Suppressor macrophage treated with lipopolysaccharide for 1 hour (primary cell): ENCODE data around the gene TWIST2.
A peak's percentile ranks its signal among the peaks of the same experiment; 100 is the strongest.

Source experiments
- DNase-seq, 3 donors: peaks; one replicate each; pipeline ENCODE4 v3.0.0-alpha.2; 2020 to 2022

Gene TWIST2

DNA sequence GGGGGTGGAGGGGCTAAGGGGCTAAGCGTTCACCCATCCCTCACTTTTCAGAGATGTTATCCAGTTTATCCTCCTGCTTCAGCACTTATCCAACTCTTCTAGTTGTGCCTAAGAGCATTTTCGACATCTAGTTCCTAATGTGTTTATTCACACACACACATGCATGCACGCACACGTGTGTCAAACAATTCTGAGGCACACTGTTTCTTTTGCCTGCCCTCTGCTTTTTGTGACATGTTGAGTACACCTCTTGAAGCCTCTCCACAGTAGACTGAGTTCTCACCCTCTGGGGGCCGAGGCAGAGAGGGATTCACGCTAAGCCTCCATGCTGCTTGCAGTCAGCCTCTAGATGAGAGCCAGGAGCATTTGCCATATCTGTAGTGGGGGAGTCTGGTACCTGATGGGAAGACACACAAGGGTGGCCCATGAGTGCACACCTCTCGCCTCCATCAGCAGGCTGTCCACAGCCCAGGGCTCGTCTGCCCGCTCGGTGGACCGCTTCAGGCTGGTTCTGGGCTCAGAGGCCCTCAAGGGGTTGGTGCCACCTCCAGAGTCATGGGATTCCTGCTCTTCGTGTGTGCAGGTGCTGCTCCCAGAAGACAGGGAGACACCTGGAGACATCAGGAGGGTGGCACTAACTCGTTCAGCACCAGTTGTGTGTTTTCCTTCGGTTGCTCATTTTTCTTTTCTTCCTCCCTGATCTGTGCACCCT lies 11.9 kb downstream of the TWIST2 start:
- DNase-seq, result no peak

DNA sequence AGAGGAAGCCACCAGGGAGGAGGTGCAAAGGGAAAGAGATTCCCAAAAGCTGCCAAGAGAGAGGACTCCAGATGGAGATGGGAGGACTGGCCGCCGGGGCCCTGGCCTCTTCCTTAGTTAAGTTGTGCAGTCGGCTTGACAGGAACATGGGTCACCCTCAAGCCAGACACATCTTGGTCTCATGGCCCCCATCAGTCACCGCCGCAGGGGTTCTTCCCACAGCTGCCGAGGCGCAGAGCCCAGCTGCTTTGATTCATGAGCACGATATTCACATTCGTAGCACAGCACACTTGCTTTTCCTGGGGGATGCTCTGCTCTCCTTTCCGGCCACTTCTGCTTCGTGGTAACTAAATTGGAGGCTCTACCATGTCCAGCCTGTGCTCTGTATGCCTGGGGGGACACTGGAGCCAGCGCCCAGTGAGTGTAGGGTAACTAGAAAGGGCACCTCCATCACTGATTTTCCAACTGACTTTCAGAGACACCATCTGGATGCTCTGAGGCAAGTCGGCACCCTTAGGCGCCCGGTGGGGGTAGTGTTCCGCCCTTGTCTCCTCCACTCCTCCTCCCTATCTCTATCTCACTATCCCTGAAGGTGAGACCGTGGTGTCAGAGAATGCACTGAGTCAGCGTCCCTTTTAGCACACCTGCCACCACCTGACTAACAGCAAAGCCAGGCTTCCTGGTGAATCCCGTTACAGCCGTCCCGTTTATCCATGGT lies 13.3 kb downstream of the TWIST2 start:
- no peak for DNase-seq

DNA sequence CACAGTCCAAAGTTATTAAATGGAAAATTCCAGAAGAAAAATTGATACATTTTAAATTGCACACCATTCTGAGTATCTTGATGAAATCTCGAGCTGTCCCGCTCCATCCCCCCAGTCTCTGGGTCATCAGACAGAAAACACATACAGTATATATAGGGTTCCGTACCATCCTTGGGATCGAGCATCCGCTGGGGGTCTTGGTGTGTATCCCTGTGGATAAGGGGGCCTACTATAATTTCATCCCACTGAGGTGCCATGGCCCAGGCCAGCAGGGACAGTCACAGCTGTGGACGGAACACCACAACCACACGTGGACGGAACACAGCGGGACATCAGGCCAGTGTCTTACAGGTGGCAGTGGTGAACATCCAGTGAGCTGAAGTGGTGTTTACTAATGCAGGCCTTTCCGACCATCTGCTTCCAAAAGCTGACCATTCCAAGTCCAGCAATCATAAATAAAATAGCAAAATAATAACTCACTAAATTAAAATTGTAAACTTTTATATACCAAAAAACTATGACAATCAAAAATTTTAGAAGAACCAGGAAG lies 14.0 kb downstream of the TWIST2 start:
- no peak for DNase-seq

DNA sequence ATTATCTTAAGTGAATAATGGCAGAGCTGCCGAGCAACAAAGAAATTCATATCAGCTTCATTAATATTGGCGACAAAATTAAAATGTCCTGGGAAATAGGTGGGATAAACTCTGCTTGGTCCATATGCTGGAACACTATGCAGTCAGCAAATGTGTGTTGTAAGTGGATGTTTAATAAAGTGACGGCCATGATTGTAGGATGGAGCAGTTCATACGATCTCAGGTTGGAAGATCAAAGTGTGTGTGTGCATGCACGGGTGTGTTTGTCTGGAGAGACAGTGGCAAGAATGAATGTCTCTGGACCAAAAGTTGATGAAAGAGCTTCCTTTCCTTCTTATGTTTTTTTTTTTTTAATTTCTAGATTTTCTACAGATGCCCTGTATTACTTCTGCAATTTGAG lies 14.8 kb downstream of the TWIST2 start:
- no peak for DNase-seq

DNA sequence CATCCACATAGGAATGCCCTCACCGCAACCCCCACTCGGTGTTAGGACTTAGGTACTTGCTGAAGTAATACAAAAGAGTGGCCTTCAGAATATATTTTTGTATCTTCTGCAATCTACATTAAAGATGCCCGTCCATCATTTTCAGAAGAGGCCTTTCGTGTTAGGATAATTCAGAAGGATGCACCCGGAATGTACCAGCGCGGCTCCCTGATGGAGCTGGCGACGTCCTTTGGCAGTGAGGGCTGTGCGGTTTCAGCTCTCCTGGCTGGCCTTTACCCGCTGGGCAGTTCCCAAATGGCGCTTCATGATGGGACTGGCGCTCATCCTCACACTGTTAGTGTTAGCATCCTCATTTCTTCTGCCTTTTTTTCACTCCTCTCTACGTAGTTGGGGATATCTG lies 15.3 kb downstream of the TWIST2 start:
- no peak for DNase-seq

DNA sequence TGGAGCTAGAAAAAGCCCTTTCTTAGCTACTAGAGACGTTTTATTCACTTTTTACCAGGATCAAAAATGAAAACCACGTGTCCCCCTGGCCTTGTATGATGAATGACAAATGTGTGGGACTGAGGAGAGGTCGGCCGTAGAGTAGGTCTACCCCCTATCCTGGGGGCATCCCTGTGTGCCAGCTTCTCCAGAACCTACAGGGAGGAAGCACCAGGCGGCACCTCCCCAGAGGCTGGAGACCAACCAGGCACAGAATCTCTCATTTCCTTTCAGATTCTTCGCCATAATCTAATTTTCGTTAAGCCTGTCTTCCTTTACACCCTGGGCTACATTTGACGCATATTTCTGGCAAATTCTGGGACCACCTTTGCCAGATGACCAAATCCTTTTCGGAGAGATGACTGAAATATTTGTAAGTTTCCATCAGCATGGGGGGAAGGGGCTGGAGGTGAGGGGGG lies 15.9 kb downstream of the TWIST2 start:
- no peak for DNase-seq

DNA sequence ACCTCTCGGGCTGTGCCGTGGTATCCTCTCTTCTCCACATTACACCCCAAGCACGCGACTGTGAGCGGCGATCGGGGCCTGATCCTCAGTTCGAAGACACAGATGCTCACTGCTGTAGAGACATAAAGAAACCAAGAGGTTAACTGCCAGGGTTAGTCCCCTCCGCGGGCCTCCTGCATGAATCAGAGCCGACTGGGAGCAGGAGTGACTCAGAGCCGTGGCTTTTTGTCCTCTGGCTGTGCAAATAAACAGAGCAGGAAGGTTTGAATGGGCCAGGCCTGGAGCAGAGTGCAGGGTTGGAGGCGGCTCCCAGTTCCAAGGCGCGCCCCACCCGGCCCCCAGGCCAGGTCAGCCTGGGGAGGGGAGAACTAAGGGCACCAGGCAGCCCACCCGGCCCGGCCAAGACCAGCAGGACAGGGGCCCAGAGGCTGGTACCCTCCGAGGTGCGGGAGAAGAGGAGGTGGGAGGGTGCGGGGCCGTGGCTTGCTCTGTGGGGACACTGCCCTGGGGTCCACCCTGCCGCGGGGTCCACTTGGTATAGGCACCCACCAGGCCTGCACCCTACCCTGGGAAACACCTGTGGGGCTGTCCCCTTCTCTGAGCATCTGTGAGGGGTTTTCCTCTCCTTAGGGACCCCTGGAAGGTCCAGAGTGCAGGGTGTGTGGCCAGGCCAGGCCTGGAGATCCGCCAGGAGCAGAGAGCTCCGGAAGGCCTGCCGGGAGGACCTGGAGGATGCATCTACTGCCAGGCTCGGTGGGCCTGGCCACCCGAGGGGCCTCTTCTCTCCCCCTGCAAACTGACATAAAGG lies 16.5 kb downstream of the TWIST2 start:
- peak in 2 of 3 donors; percentile 34 to 40 for DNase-seq

DNA sequence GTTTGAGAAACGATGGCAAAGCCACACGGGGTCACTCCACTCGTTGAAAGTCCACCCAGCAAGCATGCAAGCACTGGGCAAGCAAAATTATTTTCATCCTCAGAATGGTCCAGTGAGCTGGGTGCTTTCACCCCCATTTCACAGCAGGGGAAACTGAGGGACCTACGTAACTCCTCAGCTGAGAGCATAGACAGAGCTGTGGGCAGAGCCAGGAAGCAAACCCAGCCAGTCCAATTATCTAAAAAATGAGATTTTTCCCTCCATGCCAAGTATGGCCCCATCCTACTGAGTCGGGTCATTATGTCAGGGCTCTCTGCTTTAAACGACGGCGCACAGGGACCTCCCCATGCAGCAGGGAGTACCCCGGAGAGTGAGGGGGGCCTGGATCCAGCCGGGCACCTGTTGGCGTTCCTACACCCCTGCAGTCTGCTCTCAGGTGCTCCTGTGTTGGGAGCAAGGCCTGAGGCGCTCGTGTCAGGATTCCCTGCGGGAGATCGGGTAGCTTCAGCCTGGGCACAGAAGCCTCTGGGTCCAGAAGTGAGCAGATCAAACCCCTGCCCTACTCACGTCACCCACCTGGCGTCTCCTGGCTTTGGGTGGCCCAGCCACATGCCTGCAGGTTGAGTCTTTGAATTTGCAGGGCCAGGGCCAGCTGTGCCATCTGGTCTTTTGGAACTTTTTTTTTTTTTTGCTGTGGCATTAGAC lies 17.3 kb downstream of the TWIST2 start:
- no peak for DNase-seq

DNA sequence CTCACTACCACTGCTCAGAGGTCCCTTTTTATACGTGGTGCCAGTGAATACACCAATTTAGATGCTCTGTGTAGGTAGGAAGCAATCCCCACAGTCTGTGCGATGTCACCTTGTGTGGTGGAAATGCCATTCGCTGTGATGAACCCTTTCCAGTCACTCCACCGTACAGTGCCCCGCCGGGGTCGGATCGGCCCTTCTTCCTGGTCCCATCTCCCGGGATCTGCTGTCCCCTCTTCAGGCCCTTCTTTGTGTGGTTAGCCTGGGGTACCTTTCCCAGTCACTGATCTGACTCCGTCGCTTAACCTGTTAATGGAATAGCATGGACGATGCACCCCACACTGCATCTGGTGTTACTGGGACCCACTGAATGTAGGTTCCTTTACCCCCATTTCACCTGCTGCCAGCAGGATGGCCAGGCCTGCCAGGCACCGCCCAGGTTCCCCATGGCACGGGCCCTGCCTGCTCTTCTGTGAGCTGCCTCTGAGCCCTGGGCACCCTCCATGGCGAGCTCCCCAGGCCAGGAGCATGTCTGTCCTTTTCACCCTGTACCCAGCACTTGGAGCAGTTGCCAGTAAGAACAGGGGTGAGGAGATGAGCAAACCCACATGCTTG lies 18.0 kb downstream of the TWIST2 start:
- no peak for DNase-seq

DNA sequence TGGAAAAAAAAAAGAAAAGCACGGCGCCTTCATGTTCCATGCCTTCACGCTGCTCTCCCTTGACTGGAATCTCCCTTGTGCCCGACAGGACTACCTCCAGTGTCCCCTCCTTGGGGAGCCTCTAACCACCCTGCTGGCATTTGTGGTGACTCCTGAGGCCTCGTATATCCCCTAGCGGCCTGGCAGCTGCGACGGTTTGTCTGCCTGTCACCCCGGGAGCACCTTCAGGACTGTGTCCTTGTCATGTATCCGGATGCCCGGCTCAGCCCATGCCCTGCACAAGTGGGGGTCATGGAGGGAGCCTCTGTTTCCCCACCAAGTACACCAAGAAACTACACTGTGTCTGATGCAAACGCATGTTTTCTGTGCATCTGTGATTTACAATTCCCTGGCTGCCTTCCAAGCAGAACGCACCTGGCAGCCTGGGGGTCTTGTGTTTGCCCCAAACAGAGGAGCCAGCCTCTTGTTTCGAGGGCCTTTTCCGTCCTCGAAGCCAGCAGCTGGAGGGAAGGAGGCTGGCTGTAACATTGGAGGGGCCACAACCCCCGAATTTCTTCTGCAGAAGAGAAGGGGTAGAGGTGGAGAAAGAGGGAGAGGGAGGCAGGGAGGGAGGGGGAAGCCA lies 18.9 kb downstream of the TWIST2 start:
- DNase-seq, result no peak

DNA sequence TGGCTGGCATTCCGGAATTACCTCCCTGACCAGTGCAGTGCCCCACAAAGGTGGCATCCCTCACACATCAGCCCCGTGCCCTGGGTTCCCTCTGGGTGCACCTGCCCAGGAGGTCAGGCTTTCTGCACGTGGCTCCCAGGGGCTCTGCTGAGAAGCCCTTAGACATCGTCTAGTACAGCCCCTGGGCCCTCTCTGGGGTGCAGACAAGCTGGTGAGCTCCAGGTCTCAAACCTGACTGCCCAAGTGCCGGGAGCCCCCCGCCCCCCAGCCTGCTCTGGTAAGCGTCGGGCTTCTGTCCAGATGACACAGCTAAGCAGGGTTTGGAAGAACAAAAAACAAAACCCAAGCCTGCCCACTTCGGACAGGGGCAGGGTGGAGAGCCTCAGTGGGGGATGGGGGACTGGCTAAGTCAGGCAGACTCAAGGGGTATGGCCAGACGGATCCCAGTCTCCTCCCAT lies 20.2 kb downstream of the TWIST2 start:
- DNase-seq, result no peak

DNA sequence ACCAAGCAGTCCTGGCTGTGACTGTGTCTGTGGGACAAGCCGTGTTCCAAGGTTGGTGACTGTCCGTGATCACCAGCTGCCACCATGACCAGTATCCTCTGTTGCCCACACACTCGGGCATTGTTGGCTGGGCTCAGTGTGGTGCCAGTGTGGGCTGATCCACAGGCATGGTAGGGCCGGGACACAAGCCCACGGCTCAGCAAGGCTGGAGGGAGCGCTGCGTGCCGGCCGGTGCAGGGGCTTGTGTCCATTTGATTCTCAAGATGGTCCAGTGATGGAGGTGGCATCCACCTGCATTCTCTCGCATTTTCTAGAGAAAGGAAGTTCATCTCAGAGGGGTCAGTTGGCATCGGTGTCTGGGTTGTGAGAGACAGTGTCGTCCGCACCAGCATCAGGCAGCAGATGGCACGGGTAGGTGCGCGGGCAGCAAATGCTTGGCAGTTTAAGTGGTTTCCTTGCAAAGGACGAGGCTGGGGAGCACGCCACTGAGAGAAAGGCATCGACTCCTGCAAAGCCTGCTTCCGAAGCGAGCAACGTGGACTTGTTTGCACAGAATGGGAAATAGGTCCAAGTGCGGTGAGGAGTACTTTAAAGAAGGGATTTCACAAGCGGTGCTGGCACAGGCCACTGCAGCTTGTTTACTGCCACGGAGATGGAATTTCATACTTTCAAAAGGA lies 20.9 kb downstream of the TWIST2 start:
- DNase-seq, result no peak

DNA sequence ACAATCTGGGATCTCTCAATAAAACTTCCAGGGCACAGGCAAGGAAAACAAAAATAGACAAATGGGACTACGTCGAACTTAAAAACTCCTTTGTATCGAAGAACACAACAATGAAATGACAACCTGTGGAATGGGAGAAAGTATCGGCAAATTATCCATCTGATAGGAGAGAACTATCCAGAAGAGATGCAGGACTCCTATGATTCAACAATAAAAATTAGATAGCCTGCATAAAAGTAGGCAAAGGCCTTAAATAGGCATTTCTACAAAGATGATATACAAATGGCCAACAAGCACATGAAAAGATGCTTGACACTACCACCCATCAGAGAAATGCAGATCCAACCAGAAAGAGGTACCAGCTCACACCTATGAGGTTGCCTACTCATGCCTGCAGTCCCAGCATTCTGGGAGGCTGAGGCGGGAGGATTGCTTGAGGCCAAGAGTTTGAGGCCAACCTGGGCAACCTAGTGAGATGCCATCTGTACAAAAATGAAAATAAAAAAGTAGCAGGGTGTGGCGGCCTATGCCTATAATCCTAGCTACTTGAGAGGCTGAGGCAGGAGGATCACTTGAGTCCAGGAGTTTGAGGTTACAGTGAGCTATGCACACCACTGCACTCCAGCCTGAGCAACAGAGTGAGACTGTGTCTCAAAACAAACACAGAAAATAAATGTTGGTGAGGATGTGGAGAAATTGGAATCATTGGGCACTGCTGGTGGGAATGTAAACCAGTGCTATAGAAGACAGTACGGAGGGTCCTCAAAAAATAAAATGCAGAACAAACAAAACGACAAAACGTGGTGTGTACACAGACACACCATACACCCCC lies 21.6 kb downstream of the TWIST2 start:
- DNase-seq, result no peak

DNA sequence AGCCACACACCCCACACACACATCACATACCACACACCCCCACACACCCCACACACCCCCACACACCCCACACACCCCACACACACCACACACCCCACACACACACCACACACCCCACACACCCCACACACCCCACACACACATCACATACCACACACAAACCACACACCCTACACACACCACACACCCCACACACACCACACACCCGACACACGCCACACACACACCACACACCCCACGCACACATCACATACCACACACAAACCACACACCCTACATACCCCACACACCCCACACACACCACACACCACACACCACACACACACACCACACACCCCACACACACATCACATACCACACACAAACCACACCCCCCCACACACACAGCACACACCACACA lies 22.4 kb downstream of the TWIST2 start:
- DNase-seq, result no peak

DNA sequence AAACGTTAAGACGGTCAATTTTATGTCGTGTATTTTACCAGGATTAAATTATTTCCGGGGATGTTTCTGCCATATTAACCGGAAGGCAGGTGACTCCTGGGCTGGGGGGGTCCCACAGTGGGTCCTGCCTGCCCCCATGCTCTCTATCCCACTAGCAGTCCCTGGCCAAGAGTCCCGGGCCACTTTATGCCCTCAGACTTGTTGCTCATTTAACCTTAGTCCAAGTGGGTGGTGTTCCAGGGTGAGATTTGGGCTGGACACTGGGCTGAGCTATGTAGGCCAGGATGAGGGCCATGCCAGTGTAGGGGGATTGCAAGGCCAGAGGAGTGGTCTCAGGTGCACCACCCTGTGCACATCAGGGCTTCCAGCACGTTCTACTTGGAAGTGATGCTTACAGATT lies 24.1 kb downstream of the TWIST2 start:
- DNase-seq, result no peak

DNA sequence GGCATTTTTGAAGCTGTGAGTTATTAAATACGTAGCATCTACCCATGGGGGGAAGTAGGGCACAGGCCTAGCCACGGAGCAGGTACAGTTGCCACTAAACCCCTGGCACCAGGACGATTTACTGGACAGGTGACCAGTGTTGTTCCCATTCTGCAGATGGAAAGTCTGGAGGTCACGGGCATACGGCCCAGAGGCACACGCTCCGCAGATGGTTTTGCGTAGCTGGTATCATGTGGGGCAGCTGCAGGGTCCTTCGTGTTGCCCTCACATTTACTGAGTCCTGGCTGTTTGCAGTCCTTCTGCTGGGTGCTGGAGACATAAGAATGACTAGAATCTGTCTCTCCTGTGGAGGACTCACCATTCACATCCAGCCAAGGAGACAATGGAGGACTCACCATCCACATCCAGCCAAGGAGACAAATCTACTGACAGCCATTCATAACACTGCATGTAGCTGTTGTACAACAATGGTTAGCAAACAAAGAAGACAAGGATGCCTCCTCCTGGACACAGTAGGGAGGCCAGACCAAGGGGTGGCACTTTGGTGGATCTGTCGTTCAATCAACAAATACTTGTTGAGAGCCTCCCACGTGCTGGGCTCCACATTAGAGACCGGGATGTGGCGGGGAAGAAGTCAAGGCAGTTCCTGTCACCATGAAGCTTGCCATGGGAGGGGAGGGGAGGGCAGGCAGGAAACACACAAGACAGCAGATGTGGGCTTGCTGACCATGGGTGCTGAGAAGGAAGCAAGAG lies 24.9 kb downstream of the TWIST2 start:
- no peak for DNase-seq

DNA sequence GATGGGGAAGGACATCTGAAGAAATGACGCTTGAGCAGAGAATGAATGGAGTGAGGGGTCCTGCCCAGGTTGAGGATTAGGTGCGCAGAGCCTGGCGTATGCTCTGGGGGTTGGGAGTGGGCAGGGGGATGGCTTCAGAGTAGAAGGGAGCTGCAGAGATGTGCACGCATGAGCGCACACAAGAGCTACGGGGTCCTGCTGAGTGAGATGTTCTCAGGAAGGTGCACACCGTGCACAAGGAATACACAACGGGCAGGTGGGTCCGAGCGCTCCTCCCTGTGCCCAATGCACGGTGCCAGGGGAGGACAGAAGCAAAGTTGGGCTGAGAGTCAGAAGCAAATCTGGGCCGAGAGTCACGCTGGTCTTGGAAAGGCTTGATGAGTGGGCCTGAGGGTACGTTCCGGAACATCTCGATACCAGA lies 25.5 kb downstream of the TWIST2 start:
- no peak for DNase-seq

DNA sequence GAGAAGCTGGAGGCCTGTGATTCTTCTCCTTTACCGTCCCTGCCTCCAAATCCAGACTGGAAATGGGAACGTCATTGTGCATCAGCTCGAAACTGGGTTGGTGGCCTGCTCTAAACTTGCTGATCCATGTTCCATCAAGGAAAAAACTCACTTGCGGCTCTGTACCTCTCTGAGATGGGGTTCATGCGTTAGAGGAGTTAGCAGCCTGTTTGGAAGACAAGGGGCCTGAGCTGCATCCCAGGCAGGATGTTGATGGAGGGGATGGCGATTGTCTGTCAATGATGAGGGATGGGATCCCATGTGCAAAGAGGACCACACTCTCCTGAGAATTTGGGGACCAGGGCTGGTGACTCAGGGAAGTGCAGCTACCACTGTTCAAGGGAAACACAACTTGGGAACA lies 26.0 kb downstream of the TWIST2 start:
- DNase-seq, result no peak

DNA sequence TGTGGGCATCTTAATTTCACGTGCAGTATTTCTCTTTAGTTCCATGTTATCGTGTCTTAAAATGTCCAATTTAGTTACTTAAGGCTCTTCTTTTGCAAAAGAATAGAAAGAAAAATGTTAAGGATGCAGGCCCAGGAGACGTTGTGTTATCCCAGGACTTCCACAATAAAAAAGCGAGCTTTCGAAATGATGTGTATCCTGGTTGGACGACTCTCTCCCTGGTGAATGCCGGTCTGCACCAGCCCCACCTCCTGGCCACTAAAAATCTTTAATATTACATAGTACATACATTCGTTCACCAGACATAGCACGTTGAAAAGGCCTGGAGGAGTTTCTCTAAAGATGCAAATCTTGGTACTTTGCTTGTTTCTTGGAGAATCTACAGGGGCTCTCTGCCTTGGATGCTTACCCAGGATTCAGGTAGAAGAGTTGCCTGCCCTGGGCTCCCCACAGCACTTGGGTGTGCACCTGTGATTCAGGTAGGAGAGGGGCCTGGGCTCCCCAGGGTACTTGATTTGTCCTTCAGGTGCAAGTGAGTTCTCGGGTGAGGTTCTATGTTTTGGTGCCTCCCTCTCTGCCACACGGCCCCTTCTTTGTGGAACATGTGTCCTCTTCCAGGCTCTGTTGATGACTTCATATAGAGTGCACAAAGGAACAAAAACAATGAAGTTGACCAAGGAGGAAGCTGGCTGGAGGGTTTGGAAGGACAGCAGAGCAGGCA lies 26.6 kb downstream of the TWIST2 start:
- DNase-seq, result no peak
